ENCODE results near the gene DGAT2.

DGAT2 gene

GRCh38 chr11:75780888-75781287 lies 12.3 kb downstream of the DGAT2 start:
- DNase-seq (ENCODE audit: low spot score) = no peak

GRCh38 chr11:75781296-75781695 lies 12.7 kb downstream of the DGAT2 start:
- no peak for DNase-seq (ENCODE audit: low spot score)

- no peak for DNase-seq (ENCODE audit: low spot score)
Measured at GRCh38 chr11:75781831-75782230, 13.3 kb downstream of the DGAT2 start.

GRCh38 chr11:75782540-75783263 lies 14.1 kb downstream of the DGAT2 start:
- DNase-seq (ENCODE audit: low spot score) = no peak

GRCh38 chr11:75783416-75784084 lies 15.0 kb downstream of the DGAT2 start:
- no peak for DNase-seq (ENCODE audit: low spot score)

GRCh38 chr11:75784085-75784478 lies 15.5 kb downstream of the DGAT2 start:
- no peak for DNase-seq (ENCODE audit: low spot score)

GRCh38 chr11:75784506-75784905 lies 15.9 kb downstream of the DGAT2 start:
- no peak for DNase-seq (ENCODE audit: low spot score)

GRCh38 chr11:75785187-75785586 lies 16.6 kb downstream of the DGAT2 start:
- no peak for DNase-seq (ENCODE audit: low spot score)

GRCh38 chr11:75786101-75786736 lies 17.6 kb downstream of the DGAT2 start:
- DNase-seq (ENCODE audit: low spot score) = no peak

- no peak for DNase-seq (ENCODE audit: low spot score)
Measured at GRCh38 chr11:75789521-75789920, 20.9 kb downstream of the DGAT2 start.

GRCh38 chr11:75790986-75791385 lies 22.4 kb downstream of the DGAT2 start:
- DNase-seq (ENCODE audit: low spot score) = no peak

GRCh38 chr11:75792127-75792731 lies 23.7 kb downstream of the DGAT2 start:
- DNase-seq (ENCODE audit: low spot score) = no peak

- DNase-seq (ENCODE audit: low spot score) = no peak
Measured at GRCh38 chr11:75792997-75793800, 24.6 kb downstream of the DGAT2 start.

- no peak for DNase-seq (ENCODE audit: low spot score)
Measured at GRCh38 chr11:75793966-75794365, 25.4 kb downstream of the DGAT2 start.

GRCh38 chr11:75795276-75796090 lies 26.9 kb downstream of the DGAT2 start:
- no peak for DNase-seq (ENCODE audit: low spot score)

- no peak for DNase-seq (ENCODE audit: low spot score)
Measured at GRCh38 chr11:75796091-75796435, 27.5 kb downstream of the DGAT2 start.

- DNase-seq (ENCODE audit: low spot score) = no peak
Measured at GRCh38 chr11:75797116-75797515, 28.5 kb downstream of the DGAT2 start.

GRCh38 chr11:75797792-75798191 lies 29.2 kb downstream of the DGAT2 start:
- DNase-seq (ENCODE audit: low spot score) = no peak

GRCh38 chr11:75800136-75800675 lies 31.6 kb downstream of the DGAT2 start:
- no peak for DNase-seq (ENCODE audit: low spot score)

- DNase-seq (ENCODE audit: low spot score) = peak; percentile 67
Measured at GRCh38 chr11:75800728-75801361, 32.3 kb downstream of the DGAT2 start.

Measured in pons (tissue), 1 donor.